Stimulated activated CD8-positive, alpha-beta memory T cell treated with anti-CD3 and anti-CD28 coated beads, Interleukin-7, amount 100 ng/mL, for 48 hours (primary cell): ENCODE data around the gene CSAG3.

Experiments used
- DNase-seq, 2 donors: peaks; one replicate each; pipeline ENCODE4 v3.0.0-alpha.2; 2020; ENCODE audit warnings: low read depth in 1 of 2; ENCODE audit errors: extremely low read depth in 1 of 2

Gene CSAG3

DNA sequence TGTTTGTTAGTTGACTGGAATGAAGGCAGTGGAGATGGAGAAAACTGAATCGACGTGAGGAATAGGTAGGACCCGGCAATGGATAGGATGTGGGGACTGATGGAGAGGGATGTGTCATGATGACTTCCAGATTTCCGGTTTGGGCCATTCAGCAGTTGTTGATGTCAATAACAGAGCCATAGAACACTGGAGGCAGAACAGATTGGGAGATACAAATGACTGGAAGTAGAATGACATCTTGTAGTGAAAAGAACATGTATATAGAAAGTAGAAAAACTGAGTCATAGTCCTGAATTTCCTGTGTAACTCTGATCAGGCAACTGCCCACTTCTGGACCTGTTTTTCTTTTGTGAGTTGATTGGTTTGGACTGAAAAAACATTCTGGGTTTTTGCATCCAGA is 47.0 kb downstream of the CSAG3 start:
- DNase-seq: no peak
